ENCODE data around the gene ARL6IP4.

Gene ARL6IP4

GRCh38 chr12:122992386-122992785 is 11.9 kb downstream of the ARL6IP4 start:
- H3K4me3 ChIP-seq (ENCODE audit: low read depth, low read length): no peak overlapping the region
- CTCF ChIA-PET: no interaction called here
- H3K9me3 ChIP-seq (ENCODE audit: control insufficient read depth, insufficient read depth, low read depth, low read length): no peaks in the 10 kb centered on the region
- no peak for TF ChIP-seq ZNF266 (tag by site-specific recombination; IDR thresholded peaks at IDR 0.05; ENCODE audit: low read depth)
- no peak for TF ChIP-seq ZNF548 (tag by site-specific recombination; IDR thresholded peaks at IDR 0.05)
- TF ChIP-seq ZNF433 (tag by site-specific recombination; IDR thresholded peaks at IDR 0.05; ENCODE audit: low read depth): no peak
- TF ChIP-seq WT1 (tag by site-specific recombination; IDR thresholded peaks at IDR 0.05): no peak
- no peak for TF ChIP-seq ZNF169 (tag by site-specific recombination; IDR thresholded peaks at IDR 0.05)
- no peak for TF ChIP-seq ZNF747 (tag by site-specific recombination; IDR thresholded peaks at IDR 0.05)
- no peak for TF ChIP-seq ZNF324 (tag by site-specific recombination; IDR thresholded peaks at IDR 0.05)
- no peak for TF ChIP-seq ZNF239 (tag by site-specific recombination; IDR thresholded peaks at IDR 0.05)
- no peak for TF ChIP-seq ZBTB10 (tag by site-specific recombination; IDR thresholded peaks at IDR 0.05)
- TF ChIP-seq ZNF146 (tag by site-specific recombination; IDR thresholded peaks at IDR 0.05): no peak
- no peak for TF ChIP-seq ZFHX2 (tag by site-specific recombination; conservative IDR thresholded peaks at IDR 0.05)
- POLR2A ChIA-PET: no interaction called here
- H3K36me3 ChIP-seq (ENCODE audit: control insufficient read depth in 2 of 2, insufficient read depth in 1 of 2, low read length in 2 of 2): peaks cover 0 to 1% of the 10 kb centered on the region in 2 experiments; a peak in 1 of 3 replicates
- H3K4me1 ChIP-seq (ENCODE audit: control insufficient read depth, insufficient read depth, low read length): no peaks in the 10 kb centered on the region
- H3K27ac ChIP-seq (ENCODE audit: extremely low read depth, low read depth, low read length): no peak overlapping the region

- CTCF ChIA-PET: no interaction called here
- no peak for TF ChIP-seq KLF8 (tag by site-specific recombination; IDR thresholded peaks at IDR 0.05)
- no peak for TF ChIP-seq ZNF324 (tag by site-specific recombination; IDR thresholded peaks at IDR 0.05)
- TF ChIP-seq ZNF146 (tag by site-specific recombination; IDR thresholded peaks at IDR 0.05): no peak
- no peak for TF ChIP-seq ZFP3 (tag by site-specific recombination; IDR thresholded peaks at IDR 0.05; ENCODE audit: low read depth)
- no peak for TF ChIP-seq ZBTB10 (tag by site-specific recombination; IDR thresholded peaks at IDR 0.05)
- TF ChIP-seq ZBTB6 (tag by site-specific recombination; IDR thresholded peaks at IDR 0.05): no peak
- no peak for TF ChIP-seq ZNF416 (tag by site-specific recombination; IDR thresholded peaks at IDR 0.05)
- TF ChIP-seq FEZF1 (tag by site-specific recombination; IDR thresholded peaks at IDR 0.05): no peak
- TF ChIP-seq ZSCAN5A (tag by site-specific recombination; IDR thresholded peaks at IDR 0.05): no peak
- TF ChIP-seq ZBTB7A (tag by site-specific recombination; IDR thresholded peaks at IDR 0.05; ENCODE audit: low read depth): no peak
- no peak for TF ChIP-seq ZNF394 (tag by site-specific recombination; IDR thresholded peaks at IDR 0.05; ENCODE audit: borderline replicate concordance)
- TF ChIP-seq ZNF335 (tag by site-specific recombination; conservative IDR thresholded peaks at IDR 0.05): no peak
These were observed 13.7 kb downstream of the ARL6IP4 start for GRCh38 chr12:122994140-122994675.

More at GRCh38 chr12:122994140-122994675, 13.7 kb downstream of the ARL6IP4 start:
- Histone ChIP-seq H3K27ac (ENCODE audit: extremely low read depth, low read depth, low read length) (no peak overlapping the region), H3K9me3 (ENCODE audit: control insufficient read depth, insufficient read depth, low read depth, low read length) (no peaks in the 10 kb centered on the region), H3K36me3 (ENCODE audit: control insufficient read depth in 2 of 2, insufficient read depth in 1 of 2, low read length in 2 of 2) (no peaks in the 10 kb centered on the region), H3K4me1 (ENCODE audit: control insufficient read depth, insufficient read depth, low read length) (no peaks in the 10 kb centered on the region), H3K4me3 (ENCODE audit: low read depth, low read length) (no peak overlapping the region)
- POLR2A ChIA-PET: no interaction called here
